Stimulated activated naive CD8-positive, alpha-beta T cell treated with anti-CD3 and anti-CD28 coated beads, Interleukin-15, Interleukin-2, amounts not matched to agents 100 ng/mL and 50 ng/mL, for 24 hours (primary cell): Measurements from ENCODE around the gene DECR2.
A peak's percentile ranks its signal among the peaks of the same experiment; 100 is the strongest.
"Not testable (repeated sequence)": the region's sequence is repeated elsewhere in the genome, so short reads cannot be mapped to it uniquely, and the experiment has no call there.

Source experiments
- H3K27ac Mint-ChIP-seq: one replicate; pipeline ENCODE4 v1.8.0; 2021; ENCODE audit warnings: mild to moderate bottlenecking, mixed read lengths
- H3K27me3 Mint-ChIP-seq: one replicate; pipeline ENCODE4 v1.8.0; 2021; ENCODE audit warnings: mixed read lengths
- H3K36me3 Mint-ChIP-seq: one replicate; pipeline ENCODE4 v1.8.0; 2021; ENCODE audit warnings: low read depth, mixed read lengths
- H3K4me1 Mint-ChIP-seq: one replicate; pipeline ENCODE4 v1.8.0; 2021; ENCODE audit warnings: low read depth, mixed read lengths
- H3K4me3 Mint-ChIP-seq: one replicate; pipeline ENCODE4 v1.8.0; 2021; ENCODE audit warnings: mild to moderate bottlenecking, mixed read lengths
- H3K9me3 Mint-ChIP-seq: one replicate; pipeline ENCODE4 v1.8.0; 2021; ENCODE audit warnings: mixed read lengths

The DECR2 gene

DNA sequence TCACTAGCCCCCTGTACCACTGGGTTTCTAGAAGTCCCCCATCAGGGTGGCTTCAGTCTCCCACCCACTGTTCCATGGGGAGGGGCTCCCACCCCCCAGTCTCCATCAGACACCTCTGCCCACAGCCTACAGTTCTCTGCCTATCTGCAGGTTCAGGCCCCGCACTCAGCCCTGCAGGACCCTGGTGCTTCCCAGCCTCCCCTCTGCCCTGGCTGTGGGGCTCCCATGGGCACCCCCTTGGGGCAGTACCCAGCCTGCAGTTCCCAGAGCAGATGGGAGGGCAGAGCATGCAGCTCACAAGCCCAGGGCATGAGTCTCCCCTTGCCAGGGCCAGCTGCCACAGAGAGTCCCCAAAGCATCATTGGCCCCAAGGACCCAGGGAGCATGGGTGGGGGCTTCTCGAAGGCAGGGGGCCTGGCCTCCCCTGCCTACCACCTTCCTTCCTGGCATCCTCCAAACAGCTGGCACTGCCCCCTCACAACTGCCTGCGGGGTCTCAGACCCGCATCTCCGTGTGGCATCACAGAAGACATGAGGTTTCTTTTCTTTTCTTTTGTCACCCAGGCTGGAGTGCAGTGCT is 28.6 kb upstream of the DECR2 start:
- Mint-ChIP-seq H3K9me3 (no peaks in the 10 kb centered on the region), H3K27ac (no peak overlapping the region), H3K4me3 (no peak overlapping the region), H3K27me3 (no peaks in the 10 kb centered on the region), H3K4me1 (peaks cover 10% of the 10 kb centered on the region), H3K36me3 (peaks cover 3% of the 10 kb centered on the region)

DNA sequence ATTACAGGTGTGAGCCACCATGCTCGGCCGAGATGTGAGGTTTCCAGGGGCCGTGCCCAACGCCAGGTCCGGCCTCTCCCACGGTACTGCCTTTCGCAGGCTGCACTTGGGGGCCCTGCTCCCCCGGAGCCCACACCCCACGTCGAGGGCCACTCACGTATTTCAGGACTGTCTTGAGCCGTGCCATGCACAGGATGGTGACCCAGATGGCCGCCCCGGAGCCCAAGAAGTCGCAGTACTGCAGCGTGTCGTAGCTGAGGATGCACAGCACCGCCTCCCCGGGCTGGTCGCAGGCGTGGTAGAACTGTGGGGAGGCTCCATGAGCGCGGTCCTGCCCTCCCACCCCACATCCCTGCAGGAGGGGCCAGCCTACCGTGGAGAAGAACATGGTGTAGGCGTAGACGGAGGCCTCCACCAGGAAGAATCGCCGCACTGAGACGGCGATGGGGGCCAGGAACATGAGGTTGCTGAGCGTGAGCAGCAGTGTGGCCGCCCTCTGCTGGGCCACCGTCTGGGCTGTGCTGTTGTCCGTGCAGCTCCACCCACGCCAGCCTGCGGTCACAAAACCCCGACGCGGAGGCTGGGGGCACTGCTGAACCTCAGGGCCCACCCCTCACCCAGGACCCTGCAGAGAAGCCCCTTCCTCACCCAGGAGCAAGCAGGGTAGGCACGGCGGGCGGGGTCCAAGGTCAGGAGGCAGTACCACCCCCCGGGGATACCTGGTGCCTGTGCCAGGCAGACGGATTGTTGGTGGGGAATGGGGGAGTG is 27.7 kb upstream of the DECR2 start:
- Mint-ChIP-seq H3K9me3 (no peaks in the 10 kb centered on the region), H3K27me3 (no peaks in the 10 kb centered on the region), H3K4me3 (no peak overlapping the region), H3K36me3 (peaks cover under 1% of the 10 kb centered on the region), H3K4me1 (peaks cover 10% of the 10 kb centered on the region), H3K27ac (no peak overlapping the region)

DNA sequence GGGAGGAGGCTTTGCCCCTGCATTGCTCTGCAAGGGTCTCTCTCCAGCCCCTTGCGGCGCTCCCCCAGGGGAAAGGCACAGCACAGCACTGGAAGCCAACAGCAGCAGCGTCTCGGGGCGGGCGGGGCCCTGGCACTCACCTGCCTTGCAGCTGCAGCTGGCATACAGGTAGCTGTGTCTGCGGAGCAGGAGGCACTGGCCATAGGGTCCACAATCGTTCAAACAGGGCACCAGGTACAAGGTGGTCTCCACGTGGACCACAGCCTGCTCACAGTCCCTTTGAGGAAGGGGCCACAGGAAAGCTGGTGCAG is 27.1 kb upstream of the DECR2 start:
- no peaks in the 10 kb centered on the region for H3K9me3 Mint-ChIP-seq
- peaks cover 10% of the 10 kb centered on the region for H3K4me1 Mint-ChIP-seq
- no peak overlapping the region for H3K4me3 Mint-ChIP-seq
- no peaks in the 10 kb centered on the region for H3K27me3 Mint-ChIP-seq
- no peaks in the 10 kb centered on the region for H3K36me3 Mint-ChIP-seq
- no peak overlapping the region for H3K27ac Mint-ChIP-seq

DNA sequence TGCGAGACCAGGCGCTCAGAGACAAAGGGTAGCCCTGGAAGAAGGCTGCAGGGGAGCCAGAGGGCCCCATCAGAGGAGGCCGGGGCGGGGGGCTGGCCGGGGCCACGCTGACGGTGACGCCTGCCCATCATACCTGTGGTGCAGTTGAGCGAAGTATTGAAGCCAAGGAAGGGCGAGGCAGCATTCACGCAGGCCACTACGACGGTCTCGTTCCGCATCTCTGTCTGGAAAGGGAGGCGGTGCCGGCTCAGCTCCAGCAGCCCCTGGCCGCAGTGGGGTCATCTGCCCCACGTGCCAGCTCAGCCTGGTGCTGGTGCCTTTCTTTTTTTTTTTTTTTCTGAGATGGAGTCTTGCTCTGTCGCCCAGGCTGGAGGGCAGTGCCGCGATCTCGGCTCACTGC is 26.5 kb upstream of the DECR2 start:
- H3K36me3 Mint-ChIP-seq: no peaks in the 10 kb centered on the region
- H3K4me3 Mint-ChIP-seq: no peak overlapping the region
- H3K9me3 Mint-ChIP-seq: no peaks in the 10 kb centered on the region
- H3K4me1 Mint-ChIP-seq: peaks cover 15% of the 10 kb centered on the region
- H3K27me3 Mint-ChIP-seq: no peaks in the 10 kb centered on the region
- H3K27ac Mint-ChIP-seq: no peak overlapping the region

DNA sequence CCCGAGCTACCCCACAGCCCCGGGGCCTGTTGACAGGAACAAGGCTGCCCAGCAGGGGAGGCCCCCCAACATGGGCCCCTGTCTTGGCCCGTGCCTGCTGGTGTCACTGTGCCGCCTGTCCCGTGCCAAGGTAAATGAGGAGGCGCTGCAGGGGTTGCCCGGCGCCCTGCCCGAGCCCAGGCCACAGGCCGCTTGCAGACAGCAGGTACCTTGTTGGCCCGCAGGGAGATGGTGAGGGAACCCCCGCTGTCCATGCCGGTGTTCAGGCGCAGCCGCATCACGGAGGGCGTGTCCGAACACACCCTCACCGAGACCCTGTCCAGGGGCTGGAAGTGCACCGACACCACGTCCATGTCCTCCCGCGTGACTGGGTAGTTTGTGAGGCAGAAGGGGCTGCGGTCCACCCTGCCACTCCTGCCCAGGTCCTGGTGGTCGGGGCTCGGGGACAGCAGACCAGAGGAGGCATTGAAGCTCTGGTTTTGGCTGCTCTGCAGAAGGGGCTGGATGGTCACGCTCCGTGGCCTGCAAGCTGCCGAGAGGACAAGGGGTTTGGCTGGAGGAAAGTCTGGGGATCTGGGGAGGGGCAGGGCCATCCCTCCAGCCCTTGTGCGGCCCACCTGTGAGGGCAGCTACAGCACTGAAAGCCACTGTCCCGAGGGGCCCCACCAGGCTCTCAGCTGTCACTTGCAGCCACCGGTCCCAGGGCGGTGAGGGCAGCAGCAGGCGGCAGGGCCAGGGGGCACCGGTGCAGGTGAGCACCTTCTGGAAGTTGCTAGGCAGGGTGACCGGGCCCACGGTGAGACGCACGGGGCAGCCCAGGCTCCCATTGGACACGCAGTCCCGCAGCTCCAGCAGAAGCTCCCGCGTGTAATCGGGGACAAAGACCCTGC is 25.5 kb upstream of the DECR2 start:
- H3K9me3 Mint-ChIP-seq: no peaks in the 10 kb centered on the region
- no peaks in the 10 kb centered on the region for H3K36me3 Mint-ChIP-seq
- H3K27me3 Mint-ChIP-seq: no peaks in the 10 kb centered on the region
- no peak overlapping the region for H3K4me3 Mint-ChIP-seq
- no peak overlapping the region for H3K27ac Mint-ChIP-seq
- peaks cover 9% of the 10 kb centered on the region for H3K4me1 Mint-ChIP-seq

DNA sequence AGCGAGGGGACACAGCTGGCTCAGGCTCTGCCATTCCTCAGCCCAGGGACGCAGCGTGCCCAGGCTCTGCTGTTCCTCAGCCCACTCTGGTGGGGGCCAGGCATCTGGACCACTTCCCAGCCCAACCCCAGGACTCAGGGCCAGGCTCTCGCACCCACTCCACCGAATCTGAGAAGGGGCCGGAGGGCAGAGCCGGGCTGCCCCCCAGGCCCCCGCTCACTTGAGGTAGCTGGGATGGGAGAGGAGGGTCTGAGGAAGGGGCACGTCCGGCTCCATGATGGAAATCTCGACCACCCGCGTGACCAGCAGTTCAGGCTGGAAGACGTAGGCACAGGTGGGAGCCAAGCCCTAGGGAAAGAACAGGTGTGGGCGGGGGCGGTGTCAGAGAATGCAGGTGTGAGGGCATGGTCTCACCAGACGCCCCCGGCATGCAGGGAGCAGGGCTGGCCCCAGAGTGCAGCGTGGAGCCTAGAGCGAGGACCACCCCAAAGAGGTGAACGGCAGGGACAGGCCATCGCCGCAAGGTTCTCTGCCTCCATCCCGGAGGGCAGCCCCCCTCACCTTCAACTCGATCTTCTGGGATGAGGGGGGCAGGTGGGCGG is 24.8 kb upstream of the DECR2 start:
- H3K9me3 Mint-ChIP-seq: no peaks in the 10 kb centered on the region
- H3K27me3 Mint-ChIP-seq: no peaks in the 10 kb centered on the region
- no peak overlapping the region for H3K4me3 Mint-ChIP-seq
- no peaks in the 10 kb centered on the region for H3K36me3 Mint-ChIP-seq
- H3K27ac Mint-ChIP-seq: no peak overlapping the region
- peaks cover 9% of the 10 kb centered on the region for H3K4me1 Mint-ChIP-seq

DNA sequence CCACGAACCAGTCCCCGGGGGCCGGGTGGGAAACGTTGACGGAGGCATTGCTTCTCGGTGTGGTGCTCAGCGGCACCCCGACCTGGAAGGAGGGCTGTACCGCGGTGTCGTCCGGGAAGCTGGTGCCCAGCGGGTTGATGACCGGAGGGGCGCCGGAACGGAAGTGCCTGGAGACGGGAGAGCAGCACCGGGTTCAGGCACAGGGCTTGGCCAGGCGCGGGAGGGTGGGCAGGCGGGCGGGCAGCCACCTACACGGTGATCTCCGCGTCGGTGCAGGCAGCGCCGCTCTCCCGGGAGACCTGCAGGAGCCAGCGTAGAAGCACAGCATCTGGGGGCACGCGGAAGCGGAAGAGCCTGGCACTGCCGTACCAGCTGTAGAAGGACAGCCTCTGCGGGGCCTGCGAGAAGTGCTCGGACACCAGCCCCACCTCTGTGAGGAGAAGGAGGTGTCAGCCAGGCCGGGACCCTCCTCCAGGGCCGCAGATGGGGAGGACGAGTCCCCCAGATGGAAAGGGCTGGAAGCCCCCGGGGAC is 24.2 kb upstream of the DECR2 start:
- Mint-ChIP-seq H3K27ac (no peak overlapping the region), H3K4me1 (peaks cover 11% of the 10 kb centered on the region), H3K4me3 (no peak overlapping the region), H3K9me3 (no peaks in the 10 kb centered on the region), H3K36me3 (no peaks in the 10 kb centered on the region), H3K27me3 (no peaks in the 10 kb centered on the region)

DNA sequence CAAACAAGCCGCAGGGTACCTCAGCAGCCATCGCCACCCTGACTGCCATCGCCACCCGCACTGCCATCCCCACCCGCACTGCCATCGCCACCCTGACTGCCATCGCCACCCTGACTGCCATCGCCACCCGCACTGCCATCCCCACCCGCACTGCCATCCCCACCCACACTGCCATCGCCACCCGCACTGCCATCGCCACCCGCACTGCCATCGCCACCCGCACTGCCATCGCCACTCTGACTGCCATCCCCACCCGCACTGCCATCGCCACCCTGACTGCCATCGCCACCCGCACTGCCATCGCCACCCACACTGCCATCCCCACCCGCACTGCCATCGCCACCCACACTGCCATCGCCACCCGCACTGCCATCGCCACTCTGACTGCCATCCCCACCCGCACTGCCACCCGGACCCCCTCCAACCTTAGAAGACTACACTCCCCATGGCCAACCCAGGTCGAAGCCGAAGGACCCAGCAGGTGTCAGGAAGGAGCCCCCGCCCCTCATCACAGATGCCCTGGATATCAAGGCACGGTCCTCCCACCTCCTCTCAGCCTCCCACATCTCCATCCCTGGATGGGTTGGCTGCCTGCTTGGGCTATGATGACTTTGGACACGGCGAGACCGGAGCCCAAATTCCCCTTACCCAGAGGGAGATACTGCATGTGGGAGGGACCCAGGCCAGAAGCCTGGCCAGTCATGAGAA is 23.4 kb upstream of the DECR2 start:
- H3K27ac Mint-ChIP-seq, H3K4me3 Mint-ChIP-seq, H3K36me3 Mint-ChIP-seq, H3K9me3 Mint-ChIP-seq, H3K27me3 Mint-ChIP-seq: not testable (repeated sequence)
- H3K4me1 Mint-ChIP-seq: peaks cover 19% of the 10 kb centered on the region

DNA sequence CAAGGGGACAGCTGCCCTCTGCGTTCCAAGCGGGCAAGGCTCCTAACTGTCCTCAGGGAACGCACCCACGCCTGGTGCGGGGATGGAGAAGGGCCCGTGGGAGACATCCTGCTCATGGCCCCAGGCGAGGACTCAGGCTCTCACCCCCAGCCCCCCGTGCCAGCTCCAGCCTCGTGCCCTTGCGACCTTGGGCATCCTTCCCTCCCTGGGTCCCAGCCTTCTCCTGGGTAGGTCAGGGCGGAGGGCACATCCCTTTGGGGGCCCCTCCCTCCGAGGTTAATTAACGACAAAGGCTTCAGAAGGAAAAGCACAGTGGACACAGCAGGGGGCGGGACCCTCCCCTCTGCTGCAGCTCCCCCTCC is 22.9 kb upstream of the DECR2 start:
- Mint-ChIP-seq H3K36me3 (no peaks in the 10 kb centered on the region), H3K27me3 (peaks cover 3% of the 10 kb centered on the region), H3K4me1 (peaks cover 25% of the 10 kb centered on the region), H3K4me3 (no peak overlapping the region), H3K9me3 (no peaks in the 10 kb centered on the region), H3K27ac (no peak overlapping the region)

DNA sequence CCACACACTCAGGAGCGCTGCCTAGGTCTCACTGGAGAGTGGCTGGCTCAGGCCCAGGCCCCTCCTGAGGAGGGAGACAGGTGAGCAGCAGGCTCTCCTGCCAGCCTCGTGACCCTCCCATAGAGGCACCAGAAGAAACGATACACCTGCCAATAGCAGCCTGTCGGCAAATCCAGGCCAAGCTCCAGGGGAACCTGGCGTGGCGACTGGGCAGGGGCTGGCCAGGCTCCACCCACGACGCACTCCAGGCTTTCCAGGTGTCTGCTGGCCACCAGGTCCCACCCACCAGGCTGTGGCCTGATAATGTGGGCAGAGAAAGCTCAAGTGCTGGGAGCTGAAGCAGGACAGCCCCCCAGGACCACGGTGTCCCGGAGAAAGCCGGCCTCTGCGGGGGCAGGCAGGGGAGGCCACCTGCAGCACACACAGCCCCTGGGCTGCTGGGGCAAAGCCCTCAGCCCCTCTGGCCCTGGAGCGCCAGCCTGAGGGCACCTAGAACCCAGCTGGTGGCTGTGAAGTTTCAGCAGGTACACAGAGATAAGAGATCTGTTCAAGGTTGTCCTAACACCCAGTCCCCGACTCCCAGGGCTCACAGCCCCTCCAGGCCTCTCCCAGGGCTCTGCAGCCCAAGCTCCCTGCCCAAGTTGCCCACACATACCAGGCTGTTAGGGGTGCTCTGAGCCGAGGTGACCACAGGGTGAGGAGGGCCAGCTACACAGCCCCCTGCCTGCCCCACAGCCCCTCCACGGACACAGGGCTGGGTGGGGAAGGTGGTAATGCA is 22.3 kb upstream of the DECR2 start:
- H3K27ac Mint-ChIP-seq: no peak overlapping the region
- H3K36me3 Mint-ChIP-seq: no peaks in the 10 kb centered on the region
- H3K4me1 Mint-ChIP-seq: peaks cover 29% of the 10 kb centered on the region
- no peaks in the 10 kb centered on the region for H3K9me3 Mint-ChIP-seq
- peaks cover 3% of the 10 kb centered on the region for H3K27me3 Mint-ChIP-seq
- peak overlapping the region; percentile 74 for H3K4me3 Mint-ChIP-seq

DNA sequence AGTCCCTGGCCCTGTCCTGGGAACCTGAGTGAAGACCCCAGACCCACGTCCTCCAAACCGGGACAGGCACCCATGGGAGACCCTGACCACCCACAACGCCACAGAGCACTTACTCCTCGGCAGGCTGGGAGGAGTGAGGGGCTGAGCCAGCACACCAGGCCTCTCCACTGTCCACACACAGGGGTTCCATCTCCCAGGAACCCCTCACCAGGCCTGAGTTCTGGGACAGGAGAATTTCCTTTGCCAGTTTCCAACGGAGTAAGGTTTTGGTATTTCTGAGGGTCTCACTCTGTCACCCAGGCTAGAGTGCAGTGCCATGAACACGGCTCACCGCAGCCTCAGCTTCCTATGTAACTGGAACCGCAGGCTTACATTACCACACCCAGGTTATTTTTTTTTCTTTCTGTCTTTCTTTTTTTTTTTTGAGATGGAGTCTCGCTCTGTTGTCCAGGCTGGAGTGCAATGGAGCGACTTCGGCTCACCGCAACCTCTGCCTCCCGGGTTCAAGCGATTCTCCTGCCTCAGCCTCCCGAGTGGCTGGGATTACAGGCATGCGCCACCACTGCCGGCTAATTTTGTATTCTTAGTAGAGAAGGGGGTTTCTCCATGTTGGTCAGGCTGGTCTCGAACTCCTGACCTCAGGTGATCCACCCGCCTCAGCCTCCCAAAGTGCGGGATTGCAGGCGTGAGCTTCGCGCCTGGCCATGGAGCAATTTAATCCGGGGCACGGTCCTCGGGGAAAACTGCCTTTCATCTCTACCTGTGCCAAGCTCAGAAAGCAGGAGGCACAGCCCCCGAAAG is 21.5 kb upstream of the DECR2 start:
- Mint-ChIP-seq H3K27ac (peak overlapping the region; percentile 67), H3K36me3 (no peaks in the 10 kb centered on the region), H3K27me3 (peaks cover 3% of the 10 kb centered on the region)

DNA sequence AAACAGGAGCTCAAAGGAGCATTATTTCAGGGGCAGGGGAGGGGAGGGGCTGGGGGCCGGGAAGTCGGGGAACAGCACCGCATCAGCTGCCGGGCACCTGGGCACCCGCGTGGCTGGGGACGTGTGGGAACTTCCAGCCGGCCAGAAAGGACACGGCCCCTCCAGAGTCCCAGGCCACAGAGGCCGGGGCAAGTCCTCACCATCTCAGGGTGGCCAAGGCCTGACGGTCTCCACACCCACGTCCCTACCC is 21.0 kb upstream of the DECR2 start:
- Mint-ChIP-seq H3K4me3 (peak overlapping the region; percentile 74), H3K27me3 (peaks cover 3% of the 10 kb centered on the region), H3K36me3 (no peaks in the 10 kb centered on the region), H3K27ac (no peak overlapping the region), H3K4me1 (peaks cover 29% of the 10 kb centered on the region), H3K9me3 (no peaks in the 10 kb centered on the region)

More for the DNA sequence above, 21.5 kb upstream of the DECR2 start:
- H3K4me3 Mint-ChIP-seq: peak overlapping the region; percentile 74
- no peaks in the 10 kb centered on the region for H3K9me3 Mint-ChIP-seq
- peaks cover 29% of the 10 kb centered on the region for H3K4me1 Mint-ChIP-seq

DNA sequence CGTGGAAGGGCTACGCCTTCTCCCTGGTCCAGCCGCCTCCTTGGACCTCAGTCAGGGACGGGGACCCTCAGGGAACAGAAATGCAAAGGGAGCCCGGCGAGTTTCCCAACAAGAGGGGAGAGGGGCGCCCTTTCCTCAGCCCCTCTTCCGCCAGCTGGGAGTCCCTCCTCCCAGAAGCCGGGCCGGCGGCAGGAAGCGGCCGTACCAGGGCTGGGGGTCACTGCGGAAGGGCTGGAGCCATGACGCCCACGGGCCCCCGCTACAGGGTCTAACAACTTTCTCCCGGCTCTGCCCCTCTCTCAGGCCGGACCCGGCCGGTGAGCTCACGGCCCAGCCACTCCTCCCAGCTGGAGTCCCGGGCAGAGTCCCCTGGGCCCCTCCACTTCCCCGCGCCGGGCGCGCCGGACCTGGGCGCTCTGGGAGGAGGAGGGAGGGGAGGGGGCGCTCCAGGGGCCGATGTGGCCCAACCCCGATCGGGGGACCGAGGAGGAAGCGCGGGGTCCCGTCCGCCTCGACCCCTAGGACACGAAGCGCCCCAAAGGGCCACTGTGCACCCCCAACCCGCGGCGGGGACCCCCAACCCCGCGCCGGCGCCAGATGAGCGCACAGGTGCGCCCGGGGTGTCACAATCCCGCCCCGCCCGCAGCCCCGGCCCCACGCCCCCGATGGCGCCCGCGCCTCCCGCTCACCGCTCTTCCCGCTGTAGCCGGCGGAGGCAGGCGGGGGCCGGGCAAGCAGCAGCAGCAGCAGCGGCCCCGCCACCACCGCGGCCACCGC is 20.5 kb upstream of the DECR2 start:
- no peaks in the 10 kb centered on the region for H3K36me3 Mint-ChIP-seq
- H3K27me3 Mint-ChIP-seq: peaks cover 3% of the 10 kb centered on the region
- peaks cover 29% of the 10 kb centered on the region for H3K4me1 Mint-ChIP-seq
- H3K9me3 Mint-ChIP-seq: no peaks in the 10 kb centered on the region
- H3K27ac Mint-ChIP-seq: no peak overlapping the region
- H3K4me3 Mint-ChIP-seq: peak overlapping the region; percentile 74
